Right cardiac atrium (tissue), 5 donors: Measurements from ENCODE around the gene PFKFB3. TPM values are rescaled to one million over a fixed set of nuclear protein-coding genes. Genes with fewer than 3 reads are reported as not detected.

Experiments used
- ATAC-seq, 2 donors: fragments of 200-7000 bp; cut with Tn5 transposase; one replicate each; pipeline versions ENCODE4 v1.8.0 to v1.9.1; 2020; ENCODE audit warnings: moderate library complexity in 2 of 2, mild to moderate bottlenecking in 1 of 2
- DNase-seq, 3 donors: peaks; one replicate each; pipeline ENCODE4 v3.0.0-alpha.2; 2020
- H3K27ac ChIP-seq: one replicate; pipeline ENCODE4 v1.5.1; 2013; ENCODE audit warnings: mild to moderate bottlenecking, low read length, control low read depth, moderate library complexity
- H3K27me3 ChIP-seq: one replicate; pipeline ENCODE4 v1.6.1; 2013; ENCODE audit not compliant: control insufficient read depth, insufficient read depth
- H3K4me1 ChIP-seq: one replicate; pipeline ENCODE4 v1.6.1; 2013; ENCODE audit warnings: low read length; ENCODE audit not compliant: control insufficient read depth, insufficient read depth
- H3K4me3 ChIP-seq: one replicate; pipeline ENCODE4 v1.5.1; 2013; ENCODE audit warnings: low read length, control low read depth
- H3K9me3 ChIP-seq: one replicate; pipeline ENCODE4 v1.6.1; 2013; ENCODE audit warnings: low read length; ENCODE audit not compliant: control insufficient read depth
- WGBS: extraction: QIAGEN DNeasy Blood & Tissue Kit; methylation state at CpG from one replicate; pipeline ENCODE4 v1.1.7; 2013; 5-methylcytosine and 5-hydroxymethylcytosine counted together
- intact Hi-C, 4 donors: fragments of 100-400 bp; cut with DNase I; formaldehyde crosslinking; loops; one replicate each; pipeline versions ENCODE4 v1.11.0 to v1.14.0; 2022 to 2023
- polyA plus RNA-seq: library from polyadenylated mRNA; stranded (reverse); fragments of 200-250 nt; gene quantifications from one replicate; pipeline ENCODE4 v1.2.3, GENCODE V29; 2013
- total RNA-seq, 4 donors: library from RNA; stranded (reverse); fragmentation: NEBNext Ultra II Directional; extraction: Animal tissue kit (Norgen Biotek cat#: 25700); gene quantifications; one replicate each; pipeline ENCODE4 v1.2.1, GENCODE V29; 2021
- donor health status: healthy with polysubstance abuse.
- donor health status: DM: no; HTN: yes; CAD: no.
- donor health status: DM: no; HTN: no; CAD: no.
- donor health status: DM: no; HTN: yes; CAD: no; lungs with severe emphysema.
- donor health status: DM: yes; HTN: yes; CAD: no.

The PFKFB3 gene
- total and polyA plus RNA-seq, 5 donors: 10.5 to 15.1 (median 11.7) TPM

DNA sequence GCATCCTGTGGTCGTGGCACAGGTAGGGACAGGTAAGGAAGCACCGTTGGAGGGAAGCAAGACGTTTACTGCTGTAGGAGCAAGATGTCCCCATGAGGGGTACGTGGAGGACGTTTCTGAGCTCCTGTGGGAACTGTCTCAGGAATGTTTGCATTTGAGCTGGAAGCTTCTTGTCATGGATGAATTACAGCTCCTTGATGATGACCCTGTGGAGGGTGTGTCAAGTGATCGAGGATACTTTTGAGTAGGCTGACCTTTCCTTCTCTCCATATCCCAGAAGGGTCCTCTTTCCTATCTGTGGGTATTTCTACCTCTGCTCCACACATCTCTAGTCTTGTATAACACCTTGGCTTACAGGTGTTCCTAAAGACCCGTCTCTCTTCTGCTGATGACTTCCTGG lies 94.8 kb downstream of the PFKFB3 start:
- H3K27me3 ChIP-seq: no peaks in the 10 kb centered on the region
- intact Hi-C loops: no loop called here
- DNase-seq (no peak), ATAC-seq (no peak)
- H3K4me1 ChIP-seq: no peaks in the 10 kb centered on the region
- H3K4me3 ChIP-seq: no peak overlapping the region
- H3K9me3 ChIP-seq: no peaks in the 10 kb centered on the region
- WGBS: 84% methylated on average over 7 of the region's 7 CpGs
- H3K27ac ChIP-seq: no peak overlapping the region

- H3K27ac ChIP-seq: no peak overlapping the region
- DNase-seq: no peak
- ATAC-seq: peak; percentile 48 to 69
- intact Hi-C loops: no loop called here
- H3K4me1 ChIP-seq: no peaks in the 10 kb centered on the region
- H3K9me3 ChIP-seq: no peaks in the 10 kb centered on the region
- H3K4me3 ChIP-seq: no peak overlapping the region
- 75% methylated on average over 2 of the region's 2 CpGs for WGBS
- no peaks in the 10 kb centered on the region for H3K27me3 ChIP-seq
These were observed 95.2 kb downstream of the PFKFB3 start for GRCh38 chr10:6297951-6298381.

- H3K4me1 ChIP-seq: no peaks in the 10 kb centered on the region
- H3K27ac ChIP-seq: no peak overlapping the region
- ATAC-seq (no peak), DNase-seq (no peak)
- intact Hi-C loops: no loop called here
- H3K27me3 ChIP-seq: no peaks in the 10 kb centered on the region
- no peak overlapping the region for H3K4me3 ChIP-seq
- 98% methylated on average over 5 of the region's 5 CpGs for WGBS
- no peaks in the 10 kb centered on the region for H3K9me3 ChIP-seq
These were observed 95.7 kb downstream of the PFKFB3 start for GRCh38 chr10:6298428-6298827.

- H3K9me3 ChIP-seq: no peaks in the 10 kb centered on the region
- no peaks in the 10 kb centered on the region for H3K4me1 ChIP-seq
- intact Hi-C loops: no loop called here
- ATAC-seq: no peak
- H3K27me3 ChIP-seq: no peaks in the 10 kb centered on the region
- H3K27ac ChIP-seq: no peak overlapping the region
- no peak for DNase-seq
- WGBS: 89% methylated on average over 11 of the region's 11 CpGs
- no peak overlapping the region for H3K4me3 ChIP-seq
These were observed 96.5 kb downstream of the PFKFB3 start for GRCh38 chr10:6299234-6299633.

GRCh38 chr10:6299743-6300105 lies 97.0 kb downstream of the PFKFB3 start:
- intact Hi-C loops: no loop called here
- DNase-seq (no peak), ATAC-seq (no peak)
- H3K9me3 ChIP-seq: no peaks in the 10 kb centered on the region
- WGBS: 94% methylated on average over 2 of the region's 2 CpGs
- no peak overlapping the region for H3K27ac ChIP-seq
- no peaks in the 10 kb centered on the region for H3K4me1 ChIP-seq
- no peak overlapping the region for H3K4me3 ChIP-seq
- no peaks in the 10 kb centered on the region for H3K27me3 ChIP-seq

- no peaks in the 10 kb centered on the region for H3K27me3 ChIP-seq
- no peak overlapping the region for H3K4me3 ChIP-seq
- no peak overlapping the region for H3K27ac ChIP-seq
- no peak for DNase-seq
- H3K9me3 ChIP-seq: no peaks in the 10 kb centered on the region
- intact Hi-C loops: no loop called here
- 60% methylated on average over 14 of the region's 14 CpGs for WGBS
- no peaks in the 10 kb centered on the region for H3K4me1 ChIP-seq
- ATAC-seq: peak in 1 of 2 donors; percentile 42
These were observed 97.5 kb downstream of the PFKFB3 start for GRCh38 chr10:6300106-6300783.

GRCh38 chr10:6300784-6301460 lies 98.2 kb downstream of the PFKFB3 start:
- Histone ChIP-seq H3K4me3 (no peak overlapping the region), H3K9me3 (no peaks in the 10 kb centered on the region), H3K27me3 (no peaks in the 10 kb centered on the region), H3K4me1 (no peaks in the 10 kb centered on the region), H3K27ac (no peak overlapping the region)
- intact Hi-C loops: no loop called here
- DNase-seq (no peak), ATAC-seq (no peak)
- 87% methylated on average over 5 of the region's 5 CpGs for WGBS

DNA sequence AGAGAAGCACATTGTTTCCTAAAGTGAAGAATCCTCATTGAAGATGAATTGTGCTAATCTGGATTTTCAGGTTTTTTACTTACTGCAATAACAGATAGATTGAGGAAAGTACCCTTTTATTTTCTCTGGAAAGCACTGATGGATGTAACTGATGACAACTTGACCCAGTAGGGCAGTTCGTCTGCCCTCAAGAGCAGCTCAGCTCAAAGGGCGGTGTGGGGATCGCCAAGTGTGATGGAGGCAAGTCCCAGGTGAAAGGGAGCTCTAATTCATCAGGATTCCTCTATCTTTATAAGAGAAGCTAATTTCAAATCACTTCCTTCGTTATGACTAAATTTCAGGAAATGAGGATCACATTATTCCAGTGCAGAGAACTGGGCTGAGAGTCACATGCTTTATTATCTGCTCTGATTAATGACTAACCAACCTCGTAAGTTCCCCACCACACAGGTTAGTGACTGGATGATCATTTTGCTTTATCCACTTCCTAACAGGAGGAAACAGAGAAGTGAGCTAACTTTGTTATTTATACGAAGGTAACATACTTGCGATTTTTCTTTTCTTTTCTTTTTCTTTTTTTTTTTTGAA lies 98.8 kb downstream of the PFKFB3 start:
- Histone ChIP-seq H3K4me1 (no peaks in the 10 kb centered on the region), H3K9me3 (no peaks in the 10 kb centered on the region), H3K27ac (no peak overlapping the region), H3K27me3 (no peaks in the 10 kb centered on the region), H3K4me3 (no peak overlapping the region)
- ATAC-seq (no peak), DNase-seq (no peak)
- 82% methylated on average over 7 of the region's 7 CpGs for WGBS
- intact Hi-C loops: no loop called here

Other genes starting within 250 kb of the PFKFB3 start
- 10 to 100 TPM; 11.8 to 19.7 (median 15.8) TPM for gene IL15RA, start 225.4 kb upstream of the PFKFB3 start, total RNA-seq
- 13.9 TPM for gene IL15RA, start 225.4 kb upstream of the PFKFB3 start, polyA plus RNA-seq
- 1 to 10 TPM in 1 of 4 donors, under 1 TPM in 3; 0.71 to 1.3 (median 0.82) TPM for gene IL2RA, start 140.6 kb upstream of the PFKFB3 start, total RNA-seq
- 0.18 TPM for gene IL2RA, start 140.6 kb upstream of the PFKFB3 start, polyA plus RNA-seq
- gene RBM17, start 113.9 kb upstream of the PFKFB3 start, total RNA-seq: 10 to 100 TPM; 51.6 to 66.5 (median 57.1) TPM
- 51.0 TPM for gene RBM17, start 113.9 kb upstream of the PFKFB3 start, polyA plus RNA-seq